NT2/D1 (cell line): Measurements from ENCODE around the gene LRMDA.

Experiments used
- SUZ12 ChIP-seq: IDR thresholded peaks from 2 replicates; pipeline ENCODE4 v1.6.1; 2011; ENCODE audit not compliant: insufficient read length, insufficient read depth; ENCODE audit errors: extremely low read depth
- YY1 ChIP-seq: IDR thresholded peaks from 2 replicates; pipeline ENCODE4 v1.6.1; 2011; ENCODE audit not compliant: insufficient read length, insufficient read depth
- ZNF274 ChIP-seq: IDR thresholded peaks from 2 replicates; pipeline ENCODE4 v1.6.1; 2011; ENCODE audit warnings: mild to moderate bottlenecking, low read depth, low read length

DNA sequence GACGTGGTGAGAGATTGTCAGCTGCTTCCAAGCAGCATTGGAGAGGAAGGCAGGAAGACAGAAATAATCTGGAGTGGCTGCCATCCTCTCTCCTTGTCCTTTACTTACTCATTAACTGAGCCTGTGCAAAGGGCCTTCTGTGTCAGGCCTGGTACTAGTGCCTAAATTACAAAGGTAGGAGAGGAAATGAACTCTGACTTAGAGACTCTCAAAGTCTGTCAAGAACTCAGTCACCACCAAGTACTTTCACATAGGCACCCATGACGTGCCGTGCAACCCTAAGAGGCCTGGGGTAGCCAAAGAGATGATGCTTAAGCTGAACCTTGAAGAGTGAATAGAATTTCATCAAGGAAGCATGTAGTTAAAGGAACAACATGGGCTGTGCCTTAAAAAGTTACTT, 866.9 kb downstream of the LRMDA start:
- TF ChIP-seq SUZ12 (no peak), YY1 (no peak), ZNF274 (no peak)
